GM12891 (cell line): ENCODE measurements around the gene SAT2.

ENCODE experiments used
- PAX5 ChIP-seq: IDR thresholded peaks from 2 replicates; pipeline ENCODE4 v1.6.1; 2011; ENCODE audit warnings: low read length, moderate library complexity, mild to moderate bottlenecking; ENCODE audit not compliant: insufficient read depth, severe bottlenecking
- POLR2A ChIP-seq: IDR thresholded peaks from 2 replicates; pipeline ENCODE4 v1.6.1; 2011; ENCODE audit warnings: low read depth, low read length, control low read depth
- POLR2AphosphoS5 ChIP-seq: IDR thresholded peaks from 2 replicates; pipeline ENCODE4 v1.6.1; 2011; ENCODE audit warnings: low read depth, low read length, control low read depth

DNA sequence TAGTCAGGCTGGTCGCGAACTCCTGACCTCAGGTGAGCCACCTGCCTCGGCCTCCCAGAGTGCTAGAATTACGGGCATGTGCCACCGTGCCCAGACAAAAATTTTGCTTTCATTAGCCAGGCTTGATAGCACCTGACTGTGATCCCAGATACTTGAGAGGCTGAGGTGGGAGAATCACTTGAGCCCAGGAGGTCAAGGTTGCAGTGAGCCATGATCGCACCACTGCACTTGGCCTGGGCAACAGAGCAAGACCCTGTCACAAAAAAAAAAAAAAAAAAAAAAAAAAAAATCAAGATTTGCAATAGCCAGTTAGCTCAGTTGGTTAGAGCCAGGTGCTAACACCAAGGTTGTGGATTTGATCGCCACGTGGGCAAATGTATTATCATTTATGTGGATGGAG lies 6.8 kb downstream of the SAT2 start:
- TF ChIP-seq POLR2AphosphoS5 (no peak), POLR2A (no peak), PAX5 (no peak)
